HEK293 (cell line): ENCODE data around the gene TWF2.
A peak's percentile ranks its signal among the peaks of the same experiment; 100 is the strongest.

Experiments used
- AEBP2 ChIP-seq: fragments of 450-650 bp; formaldehyde crosslinking; IDR thresholded peaks from 2 replicates; pipeline ENCODE4 v1.5.1; 2016; ENCODE audit warnings: missing biosample characterization, missing genetic modification characterization, borderline replicate concordance
- ELK4 ChIP-seq: IDR thresholded peaks from 2 replicates; pipeline ENCODE4 v1.6.1; 2011; ENCODE audit warnings: mild to moderate bottlenecking, low read depth, low read length, borderline replicate concordance
- GFI1B ChIP-seq: fragments of 450-650 bp; formaldehyde crosslinking; IDR thresholded peaks from 2 replicates; pipeline ENCODE4 v1.5.1; 2016; ENCODE audit warnings: missing biosample characterization, missing genetic modification characterization
- GLI2 ChIP-seq: fragments of 450-650 bp; formaldehyde crosslinking; IDR thresholded peaks from 2 replicates; pipeline ENCODE4; 2017; ENCODE audit warnings: missing biosample characterization, missing genetic modification characterization, low read depth, borderline replicate concordance
- GLI4 ChIP-seq: fragments of 450-650 bp; formaldehyde crosslinking; IDR thresholded peaks from 2 replicates; pipeline ENCODE4 v1.5.1; 2016; ENCODE audit warnings: missing biosample characterization, missing genetic modification characterization
- HIC1 ChIP-seq: fragments of 450-650 bp; formaldehyde crosslinking; IDR thresholded peaks from 2 replicates; pipeline ENCODE4 v1.5.1; 2016; ENCODE audit warnings: missing biosample characterization, missing genetic modification characterization
- HOXA7 ChIP-seq: sonication (generic); formaldehyde crosslinking; IDR thresholded peaks from 2 replicates; pipeline ENCODE4 v1.8.1; 2022; ENCODE audit warnings: missing genetic modification reagents, borderline replicate concordance
- KLF8 ChIP-seq: fragments of 450-650 bp; formaldehyde crosslinking; IDR thresholded peaks from 2 replicates; pipeline ENCODE4 v1.5.1; 2016; ENCODE audit warnings: missing biosample characterization, missing genetic modification characterization
- KLF9 ChIP-seq: fragments of 450-650 bp; formaldehyde crosslinking; IDR thresholded peaks from 2 replicates; pipeline ENCODE4 v1.5.1; 2016; ENCODE audit warnings: missing biosample characterization, missing genetic modification characterization, low read depth
- PRDM10 ChIP-seq: fragments of 450-650 bp; formaldehyde crosslinking; IDR thresholded peaks from 2 replicates; pipeline ENCODE4 v1.5.1; 2016; ENCODE audit warnings: missing biosample characterization, missing genetic modification characterization
- SCRT1 ChIP-seq: fragments of 450-650 bp; formaldehyde crosslinking; IDR thresholded peaks from 2 replicates; pipeline ENCODE4 v1.5.1; 2016; ENCODE audit warnings: missing biosample characterization, missing genetic modification characterization, borderline replicate concordance
- SP2 ChIP-seq: fragments of 450-650 bp; formaldehyde crosslinking; IDR thresholded peaks from 2 replicates; pipeline ENCODE4 v1.5.1; 2016; ENCODE audit warnings: missing biosample characterization, missing genetic modification characterization
- ZBTB1 ChIP-seq: fragments of 450-650 bp; formaldehyde crosslinking; IDR thresholded peaks from 2 replicates; pipeline ENCODE4 v1.5.1; 2016; ENCODE audit warnings: missing biosample characterization, missing genetic modification characterization
- ZBTB20 ChIP-seq: fragments of 450-650 bp; formaldehyde crosslinking; IDR thresholded peaks from 2 replicates; pipeline ENCODE4 v1.5.1; 2016; ENCODE audit warnings: missing biosample characterization, missing genetic modification characterization
- ZBTB21 ChIP-seq: fragments of 450-650 bp; formaldehyde crosslinking; IDR thresholded peaks from 2 replicates; pipeline ENCODE4 v1.5.1; 2017; ENCODE audit warnings: missing biosample characterization, missing genetic modification characterization
- ZFP69B ChIP-seq: fragments of 450-650 bp; formaldehyde crosslinking; IDR thresholded peaks from 2 replicates; pipeline ENCODE4 v1.5.1; 2016; ENCODE audit warnings: missing biosample characterization, missing genetic modification characterization
- ZNF114 ChIP-seq: fragments of 450-650 bp; formaldehyde crosslinking; IDR thresholded peaks from 2 replicates; pipeline ENCODE4 v1.5.0; 2017; ENCODE audit warnings: missing biosample characterization, missing genetic modification characterization
- ZNF148 ChIP-seq: fragments of 450-650 bp; formaldehyde crosslinking; IDR thresholded peaks from 2 replicates; pipeline ENCODE4 v1.5.0; 2017; ENCODE audit warnings: missing biosample characterization, missing genetic modification characterization, borderline replicate concordance
- ZNF155 ChIP-seq: fragments of 450-650 bp; formaldehyde crosslinking; IDR thresholded peaks from 2 replicates; pipeline ENCODE4 v1.5.1; 2016; ENCODE audit warnings: missing biosample characterization, missing genetic modification characterization
- ZNF214 ChIP-seq: fragments of 450-650 bp; formaldehyde crosslinking; IDR thresholded peaks from 2 replicates; pipeline ENCODE4 v1.5.1; 2017; ENCODE audit warnings: missing biosample characterization, mild to moderate bottlenecking, missing genetic modification characterization, borderline replicate concordance
- ZNF24 ChIP-seq: fragments of 450-650 bp; formaldehyde crosslinking; IDR thresholded peaks from 2 replicates; pipeline ENCODE4 v1.5.1; 2016; ENCODE audit warnings: missing biosample characterization, missing genetic modification characterization
- ZNF585B ChIP-seq: fragments of 450-650 bp; formaldehyde crosslinking; IDR thresholded peaks from 2 replicates; pipeline ENCODE4 v1.5.1; 2016; ENCODE audit warnings: missing biosample characterization, missing genetic modification characterization
- ZNF596 ChIP-seq: fragments of 450-650 bp; IDR thresholded peaks from 2 replicates; pipeline ENCODE4 v1.5.0; 2018; ENCODE audit warnings: missing biosample characterization, mild to moderate bottlenecking, missing genetic modification characterization, moderate library complexity
- ZNF623 ChIP-seq: fragments of 450-650 bp; formaldehyde crosslinking; IDR thresholded peaks from 2 replicates; pipeline ENCODE4 v1.5.1; 2016; ENCODE audit warnings: missing biosample characterization, missing genetic modification characterization
- ZNF692 ChIP-seq: fragments of 450-650 bp; formaldehyde crosslinking; IDR thresholded peaks from 2 replicates; pipeline ENCODE4 v1.5.1; 2016; ENCODE audit warnings: missing biosample characterization, missing genetic modification characterization
- ZSCAN23 ChIP-seq: fragments of 450-650 bp; formaldehyde crosslinking; IDR thresholded peaks from 2 replicates; pipeline ENCODE4 v1.5.1; 2016; ENCODE audit warnings: missing biosample characterization, missing genetic modification characterization
- ZSCAN30 ChIP-seq: fragments of 450-650 bp; IDR thresholded peaks from 2 replicates; pipeline ENCODE4 v1.5.1; 2018; ENCODE audit warnings: missing biosample characterization, mild to moderate bottlenecking, missing genetic modification characterization, moderate library complexity

Gene TWF2

GRCh38 chr3:52240059-52240885, 1.3 kb upstream of the TWF2 start (continued):
- TF ChIP-seq ZBTB21 (tag by site-specific recombination) (no peak), GLI2 (tag by site-specific recombination) (no peak), ELK4 (no peak), ZSCAN23 (no peak), ZNF692 (tag by site-specific recombination) (peak; percentile 63; the same call in 1 of the 2 replicates), ZNF214 (tag by site-specific recombination) (no peak), GLI4 (tag by site-specific recombination) (no peak), GFI1B (tag by site-specific recombination) (no peak), ZNF114 (tag by site-specific recombination) (no peak), ZNF24 (0 out of 2 replicates have a peak, but pooled peaks have one; percentile 16), ZNF155 (tag by site-specific recombination) (no peak), ZSCAN30 (tag by site-specific recombination) (peak; percentile 59; the same call in 1 of the 2 replicates), KLF9 (peak; percentile 61; the same call in 1 of the 2 replicates), KLF8 (0 out of 2 replicates have a peak, but pooled peaks have one; percentile 0), ZNF585B (tag by site-specific recombination) (no peak), PRDM10 (tag by site-specific recombination) (peak; percentile 66), ZNF596 (tag by site-specific recombination) (no peak), AEBP2 (no peak), ZFP69B (no peak; the same call in 1 of the 2 replicates), HOXA7 (no peak), HIC1 (no peak), ZNF148 (tag by site-specific recombination) (no peak), ZBTB1 (tag by site-specific recombination) (no peak), ZBTB20 (peak; percentile 54; the same call in 1 of the 2 replicates), SP2 (tag by site-specific recombination) (no peak), SCRT1 (tag by site-specific recombination) (peak; percentile 50; the same call in 1 of the 2 replicates), ZNF623 (tag by site-specific recombination) (peak; percentile 99)
